H1 (cell line): ENCODE results near the gene GALNT9. TPM values are rescaled to one million over a fixed set of nuclear protein-coding genes. Genes with fewer than 3 reads are reported as not detected.

Experiments used
- ATF3 ChIP-seq: IDR thresholded peaks from 2 replicates; pipeline ENCODE4 v1.6.1; 2011; ENCODE audit warnings: low read depth, mild to moderate bottlenecking, low read length; ENCODE audit not compliant: insufficient read depth
- KDM5A ChIP-seq: fragments of 200-600 bp; IDR thresholded peaks from 2 replicates; pipeline ENCODE4 v1.7.1; 2012; ENCODE audit warnings: mild to moderate bottlenecking, low read length, inconsistent platforms, mixed read lengths
- SIN3A ChIP-seq, 2 experiments: IDR thresholded peaks in 1 of 2; conservative IDR thresholded peaks in 1 of 2; 2 replicates each; pipeline ENCODE4 v1.6.1; 2011 to 2012; ENCODE audit warnings: low read length in 2 of 2, improper control_type of control experiment in 1 of 2, low read depth in 1 of 2, mild to moderate bottlenecking in 1 of 2
- polyA plus RNA-seq, 7 experiments: library from polyadenylated mRNA; depleted of rRNA in 3 of 7; stranded (reverse) in 5 of 7; unstranded in 2 of 7; fragments of >200 nt in 5 of 7; fragments of 200-250 nt in 2 of 7; gene quantifications; 1 replicate in 5 of 7; 2 replicates in 1 of 7; 4 replicates in 1 of 7; pipeline versions ENCODE4 v1.2.1 to v1.2.3, GENCODE V29; 2011 to 2013; ENCODE audit warnings: missing spikeins in 2 of 7, mixed read lengths in 2 of 7
- total RNA-seq: library from RNA; stranded (reverse); fragmentation: NEBNext Ultra II Directional; extraction: Animal tissue kit (Norgen Biotek cat#: 25700); gene quantifications from 2 replicates; pipeline ENCODE4 v1.2.1, GENCODE V29; 2021

GALNT9 gene
- total and polyA plus RNA-seq, 2 of the 8 experiments (the other 6 are each of a cell fraction or from before 2014, with no cell fraction given), result 2.0 to 3.6 TPM

GRCh38 chr12:132280406-132280805, 49.0 kb downstream of the GALNT9 start (continued):
- TF ChIP-seq SIN3A (conservative IDR thresholded peaks at IDR 0.05 in 1 of 2, IDR thresholded peaks at IDR 0.05 in 1 of 2; ENCODE audit: low read depth in 1 of 2, low read length in 2 of 2) (no peak), KDM5A (no peak), ATF3 (no peak)
